HL-60 (cell line): ENCODE results near the gene MAP2K5.

Experiments
- CTCF ChIP-seq: IDR thresholded peaks from one replicate; pipeline ENCODE4 v1.5.1; 2011; ENCODE audit warnings: low read length, control low read depth, inconsistent platforms; ENCODE audit not compliant: insufficient read depth
- GABPA ChIP-seq: IDR thresholded peaks from 2 replicates; pipeline ENCODE4 v1.6.1; 2012; ENCODE audit warnings: low read depth
- POLR2AphosphoS5 ChIP-seq: IDR thresholded peaks from 2 replicates; pipeline ENCODE4 v1.6.1; 2012; ENCODE audit warnings: low read depth
- REST ChIP-seq: IDR thresholded peaks from 2 replicates; pipeline ENCODE4 v1.6.1; 2012; ENCODE audit warnings: low read depth; ENCODE audit not compliant: insufficient replicate concordance
- SPI1 ChIP-seq: IDR thresholded peaks from 2 replicates; pipeline ENCODE4 v1.6.1; 2012; ENCODE audit warnings: low read depth, mild to moderate bottlenecking, borderline replicate concordance

DNA sequence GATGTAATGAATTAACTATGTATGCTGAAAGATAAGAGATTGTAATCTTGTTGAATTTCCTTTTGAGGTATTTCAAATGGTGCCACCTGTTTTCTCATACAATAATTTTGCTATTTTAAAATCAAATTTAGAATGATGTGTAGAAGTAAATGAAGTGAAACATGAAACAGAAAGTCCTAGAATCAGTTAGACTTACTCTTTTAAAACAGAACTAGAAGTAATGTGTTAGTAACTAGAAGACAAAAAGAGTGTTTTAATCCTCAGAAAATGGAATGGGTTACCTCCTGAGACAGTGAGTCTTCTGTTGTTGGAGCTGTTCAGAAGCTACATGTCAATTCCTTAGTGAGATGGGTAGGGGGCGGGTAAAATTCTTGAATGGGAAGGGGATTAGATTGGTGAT is 8.1 kb upstream of the MAP2K5 start:
- TF ChIP-seq CTCF: no peak
- no peak for TF ChIP-seq REST
- no peak for TF ChIP-seq POLR2AphosphoS5
- TF ChIP-seq SPI1: no peak
- TF ChIP-seq GABPA: no peak
